B cell (primary cell): Measurements from ENCODE around the gene DDX27. TPM values are rescaled to one million over a fixed set of nuclear protein-coding genes. Genes with fewer than 3 reads are reported as not detected.

Experiments used
- ATAC-seq: fragments of 200-7000 bp; cut with Tn5 transposase; one replicate; pipeline ENCODE4 v1.10.0; 2021; ENCODE audit warnings: low read depth, mild to moderate bottlenecking, moderate number of reproducible peaks, moderate library complexity
- CTCF ChIA-PET: fragments of 350-600 bp; sonication (Branson Sonifier 250); formaldehyde crosslinking; loops from one replicate; lab custom pipeline; 2021; ENCODE audit warnings: antibody characterized with exemption, inconsistent platforms; lab: Charles Lee
- POLR2A ChIA-PET: fragments of 350-600 bp; sonication (Branson Sonifier 250); formaldehyde crosslinking; loops from one replicate; lab custom pipeline; 2021; ENCODE audit warnings: antibody characterized with exemption; lab: Charles Lee
- DNase-seq: peaks from one replicate; pipeline ENCODE4 v3.0.0; 2013
- H2AFZ ChIP-seq: 2 replicates; pipeline ENCODE4 v1.6.1; 2012; ENCODE audit warnings: mild to moderate bottlenecking, low read depth, low read length; ENCODE audit not compliant: insufficient read depth, poor library complexity, severe bottlenecking
- H3K27ac ChIP-seq, 2 donors: 1 replicate in 1 of 2; 2 replicates in 1 of 2; pipeline ENCODE4 v1.5.1; 2012 to 2013; ENCODE audit warnings: low read length in 2 of 2, mild to moderate bottlenecking in 2 of 2, moderate library complexity in 1 of 2
- H3K27me3 ChIP-seq, 4 experiments: fragments of 200-600 bp in 1 of 4; sonication (generic) in 1 of 4; replicated peaks in 1 of 4; 1 replicate in 2 of 4; 2 replicates in 2 of 4; pipeline versions ENCODE4 v1.6.1 to v1.7.0; 2013 to 2016; ENCODE audit warnings: low read length in 3 of 4, mild to moderate bottlenecking in 2 of 4, mixed read lengths in 1 of 4, moderate library complexity in 1 of 4; ENCODE audit not compliant: insufficient read depth in 4 of 4, control insufficient read depth in 3 of 4; ENCODE audit errors: control extremely low read depth in 1 of 4
- H3K36me3 ChIP-seq, 2 experiments: replicated peaks in 1 of 2; 1 replicate in 1 of 2; 2 replicates in 1 of 2; pipeline versions ENCODE4 v1.6.1 to v1.7.1; 2013; ENCODE audit warnings: low read length in 1 of 2; ENCODE audit not compliant: insufficient read depth in 2 of 2, control insufficient read depth in 1 of 2; ENCODE audit errors: control extremely low read depth in 1 of 2, extremely low read depth in 1 of 2
- H3K4me1 ChIP-seq, 2 donors: fragments of 200-600 bp in 1 of 2; sonication (generic) in 1 of 2; 1 replicate in 1 of 2; 2 replicates in 1 of 2; pipeline versions ENCODE4 v1.5.1 to v1.6.1; 2013 to 2017; ENCODE audit warnings: low read length in 2 of 2; ENCODE audit not compliant: control insufficient read depth in 2 of 2, insufficient read depth in 2 of 2
- H3K4me2 ChIP-seq: replicated peaks from 2 replicates; pipeline ENCODE3; 2012; ENCODE audit warnings: mild to moderate bottlenecking, low read depth, low read length; ENCODE audit not compliant: poor library complexity, severe bottlenecking
- H3K4me3 ChIP-seq, 5 experiments: fragments of 200-600 bp in 1 of 5; sonication (generic) in 1 of 5; 1 replicate in 3 of 5; 2 replicates in 2 of 5; pipeline versions ENCODE4 v1.5.1 to v1.7.0; 2011 to 2016; ENCODE audit warnings: low read length in 4 of 5, mild to moderate bottlenecking in 4 of 5, low read depth in 2 of 5, control low read depth in 1 of 5, moderate library complexity in 1 of 5; ENCODE audit not compliant: insufficient read depth in 1 of 5; ENCODE audit errors: control extremely low read depth in 1 of 5, extremely low read depth in 1 of 5
- H3K79me2 ChIP-seq: fragments of 200-600 bp; sonication (generic); one replicate; pipeline ENCODE4 v1.6.0; 2016; ENCODE audit warnings: low read length; ENCODE audit not compliant: control insufficient read depth, insufficient read depth
- H3K9ac ChIP-seq: fragments of 200-600 bp; sonication (generic); 2 replicates; pipeline ENCODE4 v1.6.1; 2017; ENCODE audit warnings: mild to moderate bottlenecking, low read length, moderate library complexity
- H3K9me3 ChIP-seq, 3 donors: one replicate each; pipeline versions ENCODE4 v1.6.1 to v1.7.1; 2013; ENCODE audit warnings: low read length in 2 of 3; ENCODE audit not compliant: control insufficient read depth in 2 of 3, insufficient read depth in 1 of 3; ENCODE audit errors: control extremely low read depth in 1 of 3
- H4K20me1 ChIP-seq: 2 replicates; pipeline ENCODE4 v1.6.0; 2012; ENCODE audit warnings: mild to moderate bottlenecking, low read length; ENCODE audit not compliant: insufficient read depth, control insufficient read depth, poor library complexity, severe bottlenecking
- H3K27ac Mint-ChIP-seq: one replicate; pipeline ENCODE4 v1.8.0; 2021; ENCODE audit warnings: mixed read lengths
- H3K27me3 Mint-ChIP-seq: one replicate; pipeline ENCODE4 v1.8.0; 2021; ENCODE audit warnings: mixed read lengths
- H3K4me1 Mint-ChIP-seq: one replicate; pipeline ENCODE4 v1.8.0; 2021; ENCODE audit warnings: mixed read lengths
- H3K4me3 Mint-ChIP-seq: one replicate; pipeline ENCODE4 v1.8.0; 2021; ENCODE audit warnings: mixed read lengths
- H3K9me3 Mint-ChIP-seq: one replicate; pipeline ENCODE4 v1.8.0; 2022; ENCODE audit warnings: mixed read lengths; ENCODE audit not compliant: insufficient read depth
- EZH2 ChIP-seq: IDR thresholded peaks from 2 replicates; pipeline ENCODE4 v1.6.1; 2012; ENCODE audit warnings: borderline replicate concordance, low read depth, mild to moderate bottlenecking, moderate library complexity, low read length; ENCODE audit not compliant: insufficient read depth, poor library complexity, severe bottlenecking
- WGBS: methylation state at CpG from one replicate; pipeline ENCODE4 v1.1.5; 2013; ENCODE audit warnings: missing lambda C conversion rate; ENCODE audit not compliant: insufficient coverage; 5-methylcytosine and 5-hydroxymethylcytosine counted together
- intact Hi-C: fragments of 100-400 bp; cut with micrococcal nuclease; formaldehyde crosslinking; loops from one replicate; pipeline ENCODE4 v1.10.0; 2022
- polyA plus RNA-seq: library from polyadenylated mRNA; depleted of rRNA; stranded (reverse); fragments of >200 nt; gene quantifications from 2 replicates; pipeline ENCODE4 v1.2.3, GENCODE V29; 2012
- total RNA-seq, 2 donors: library from RNA; stranded (reverse); fragments of 120-200 nt in 1 of 2; gene quantifications; 1 replicate in 1 of 2; 2 replicates in 1 of 2; pipeline versions ENCODE4 v1.2.3 to v1.2.4, GENCODE V29; 2013 to 2022
- TF ChIP-seq, protein P1 (sequence below): fragments of 200-600 bp; IDR thresholded peaks from one replicate; pipeline ENCODE4 v1.8.0; 2022; ENCODE audit warnings: antibody characterized with exemption, mild to moderate bottlenecking

DDX27 gene
- total and polyA plus RNA-seq, 2 donors (not counting 1 experiment from before 2014, with no cell fraction given) = 55.0 to 74.6 TPM

DNA sequence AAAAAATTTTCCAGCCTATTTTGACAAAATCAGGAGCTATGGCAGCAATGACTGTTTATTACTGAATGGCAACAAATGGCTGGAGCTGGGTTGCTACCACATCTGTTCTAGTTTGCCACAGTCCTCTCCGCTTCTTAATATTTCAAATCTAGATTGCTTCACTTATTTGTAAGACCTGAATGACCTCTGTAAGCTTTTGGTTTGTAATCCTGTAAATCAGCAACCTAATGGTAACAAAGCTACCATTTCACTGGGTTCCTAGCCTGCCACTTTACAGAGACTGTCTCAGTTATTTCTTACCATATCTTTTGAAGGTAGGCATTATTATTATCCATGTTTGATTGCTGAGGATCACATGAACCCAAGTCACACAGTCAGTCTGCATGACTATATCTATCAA, 43.2 kb downstream of the DDX27 start:
- ChIA-PET POLR2A (no interaction called here), CTCF (interaction anchor here (1.5 kb wide), 1 partner anchor 15 kb away, joined by 3 read pairs; no protein-coding TSS in a partner anchor)
- H3K79me2 ChIP-seq = peaks cover 44% of the 10 kb centered on the region
- peaks cover 8 to 78% of the 10 kb centered on the region in 2 experiments for H3K36me3 ChIP-seq
- H3K4me1 Mint-ChIP-seq = peaks cover 16% of the 10 kb centered on the region
- no peak overlapping the region for H3K27ac Mint-ChIP-seq
- H3K4me2 ChIP-seq = no peak overlapping the region
- no peak overlapping the region for H3K9ac ChIP-seq
- H3K9me3 Mint-ChIP-seq = no peaks in the 10 kb centered on the region
- no peak overlapping the region for H3K4me3 Mint-ChIP-seq
- DNase-seq (no peak), ATAC-seq (no peak)
- no CpG with 5 or more reads among the region's 1 CpG for WGBS
- intact Hi-C loops = no loop called here
- TF ChIP-seq EZH2 = no peak
- TF ChIP-seq, protein P1, sequence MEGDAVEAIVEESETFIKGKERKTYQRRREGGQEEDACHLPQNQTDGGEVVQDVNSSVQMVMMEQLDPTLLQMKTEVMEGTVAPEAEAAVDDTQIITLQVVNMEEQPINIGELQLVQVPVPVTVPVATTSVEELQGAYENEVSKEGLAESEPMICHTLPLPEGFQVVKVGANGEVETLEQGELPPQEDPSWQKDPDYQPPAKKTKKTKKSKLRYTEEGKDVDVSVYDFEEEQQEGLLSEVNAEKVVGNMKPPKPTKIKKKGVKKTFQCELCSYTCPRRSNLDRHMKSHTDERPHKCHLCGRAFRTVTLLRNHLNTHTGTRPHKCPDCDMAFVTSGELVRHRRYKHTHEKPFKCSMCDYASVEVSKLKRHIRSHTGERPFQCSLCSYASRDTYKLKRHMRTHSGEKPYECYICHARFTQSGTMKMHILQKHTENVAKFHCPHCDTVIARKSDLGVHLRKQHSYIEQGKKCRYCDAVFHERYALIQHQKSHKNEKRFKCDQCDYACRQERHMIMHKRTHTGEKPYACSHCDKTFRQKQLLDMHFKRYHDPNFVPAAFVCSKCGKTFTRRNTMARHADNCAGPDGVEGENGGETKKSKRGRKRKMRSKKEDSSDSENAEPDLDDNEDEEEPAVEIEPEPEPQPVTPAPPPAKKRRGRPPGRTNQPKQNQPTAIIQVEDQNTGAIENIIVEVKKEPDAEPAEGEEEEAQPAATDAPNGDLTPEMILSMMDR = no peak
- H3K27me3 Mint-ChIP-seq = no peaks in the 10 kb centered on the region
- H3K27ac ChIP-seq = no peak overlapping the region
- H3K27me3 ChIP-seq = no peaks in the 10 kb centered on the region
- H2AFZ ChIP-seq = no peak overlapping the region
- H3K9me3 ChIP-seq = no peaks in the 10 kb centered on the region
- no peak overlapping the region for H3K4me3 ChIP-seq
- H4K20me1 ChIP-seq = peaks cover 6% of the 10 kb centered on the region
- H3K4me1 ChIP-seq = peaks cover 8 to 18% of the 10 kb centered on the region in 2 donors

GRCh38 chr20:49267327-49267726, 48.1 kb downstream of the DDX27 start:
- intact Hi-C loops = no loop called here

More at GRCh38 chr20:49267327-49267726, 48.1 kb downstream of the DDX27 start:
- Histone ChIP-seq H3K79me2 (peaks cover 90% of the 10 kb centered on the region), H3K4me3 (peak overlapping the region in 1 of 5 experiments; percentile 53), H3K27me3 (no peaks in the 10 kb centered on the region), H3K9ac (peak overlapping the region; percentile 38), H3K4me1 (peaks cover 23 to 45% of the 10 kb centered on the region in 2 donors), H3K9me3 (peaks cover 0 to 4% (median 1%) of the 10 kb centered on the region in 3 donors), H3K4me2 (peak overlapping the region; percentile 67), H3K36me3 (peaks cover 18 to 73% of the 10 kb centered on the region in 2 experiments), H3K27ac (peak overlapping the region; percentile 62 to 74), H2AFZ (no peak overlapping the region), H4K20me1 (peaks cover 29% of the 10 kb centered on the region)
- peak; percentile 47 for DNase-seq
- peaks cover 9% of the 10 kb centered on the region for H3K9me3 Mint-ChIP-seq
- H3K4me3 Mint-ChIP-seq = peak overlapping the region; percentile 70
- peaks cover 50% of the 10 kb centered on the region for H3K4me1 Mint-ChIP-seq
- WGBS = no CpG with 5 or more reads among the region's 4 CpGs
- POLR2A ChIA-PET = interaction anchor here (0.6 to 1.0 kb wide), 3 partner anchors 9 to 36 kb away, joined by 3 to 10 read pairs (median 4); no protein-coding TSS in a partner anchor
- TF ChIP-seq EZH2 = no peak
- TF ChIP-seq, protein P1 = no peak
- CTCF ChIA-PET = interaction anchor here (0.6 to 2.3 kb wide), 10 partner anchors 9 to 1588 kb away, joined by 3 to 6 read pairs (median 4); no protein-coding TSS in a partner anchor
- peak; percentile 47 for ATAC-seq
- peak overlapping the region; percentile 78 for H3K27ac Mint-ChIP-seq
- H3K27me3 Mint-ChIP-seq = no peaks in the 10 kb centered on the region
